ENCODE data around the gene ADAMTS14. TPM values are rescaled to one million over a fixed set of nuclear protein-coding genes. Genes with fewer than 3 reads are reported as not detected.

ADAMTS14 gene
- total RNA-seq, 4 donors from 2014 or later = 0.15 to 0.51 (median 0.40) TPM

GRCh38 chr10:70689661-70690060 is 17.4 kb downstream of the ADAMTS14 start:
- 90% methylated on average over 12 of the region's 12 CpGs for WGBS
- TF ChIP-seq POLR2AphosphoS5 (IDR thresholded peaks at IDR 0.05) (no peak), CTCF (IDR thresholded peaks at IDR 0.05) (no peak), POLR2A (IDR thresholded peaks at IDR 0.05) (no peak), EP300 (IDR thresholded peaks at IDR 0.05) (no peak)
- Histone ChIP-seq H3K4me1 (peaks cover 12% of the 10 kb centered on the region), H3K36me3 (no peaks in the 10 kb centered on the region), H3K9me3 (no peaks in the 10 kb centered on the region), H3K27ac (no peak overlapping the region), H3K27me3 (no peaks in the 10 kb centered on the region), H3K4me3 (no peak overlapping the region)
- no peak for DNase-seq (ENCODE audit: low spot score in 2 of 2)

GRCh38 chr10:70690589-70690988 is 18.3 kb downstream of the ADAMTS14 start:
- Histone ChIP-seq H3K27me3 (no peaks in the 10 kb centered on the region), H3K27ac (no peak overlapping the region), H3K9me3 (no peaks in the 10 kb centered on the region), H3K36me3 (no peaks in the 10 kb centered on the region), H3K4me3 (no peak overlapping the region), H3K4me1 (peaks cover 20% of the 10 kb centered on the region)
- WGBS = 60% methylated on average over 9 of the region's 11 CpGs
- DNase-seq (ENCODE audit: low spot score in 2 of 2) = no peak
- TF ChIP-seq CTCF (IDR thresholded peaks at IDR 0.05) = no peak
- no peak for TF ChIP-seq EP300 (IDR thresholded peaks at IDR 0.05)
- no peak for TF ChIP-seq POLR2AphosphoS5 (IDR thresholded peaks at IDR 0.05)
- TF ChIP-seq POLR2A (IDR thresholded peaks at IDR 0.05) = no peak

- no peak for TF ChIP-seq EP300 (IDR thresholded peaks at IDR 0.05)
- TF ChIP-seq POLR2A (IDR thresholded peaks at IDR 0.05) = no peak
- no peak for TF ChIP-seq CTCF (IDR thresholded peaks at IDR 0.05)
- no peak for TF ChIP-seq POLR2AphosphoS5 (IDR thresholded peaks at IDR 0.05)
- Histone ChIP-seq H3K27me3 (no peaks in the 10 kb centered on the region), H3K4me1 (peaks cover 20% of the 10 kb centered on the region), H3K27ac (no peak overlapping the region), H3K4me3 (no peak overlapping the region), H3K9me3 (no peaks in the 10 kb centered on the region), H3K36me3 (no peaks in the 10 kb centered on the region)
- DNase-seq (ENCODE audit: low spot score in 2 of 2) = no peak
- 81% methylated on average over 6 of the region's 6 CpGs for WGBS
These were observed 19.3 kb downstream of the ADAMTS14 start for GRCh38 chr10:70691611-70692010.

GRCh38 chr10:70692043-70692603 is 19.8 kb downstream of the ADAMTS14 start:
- 64% methylated on average over 9 of the region's 9 CpGs for WGBS
- Histone ChIP-seq H3K27ac (no peak overlapping the region), H3K9me3 (no peaks in the 10 kb centered on the region), H3K4me1 (peaks cover 20% of the 10 kb centered on the region), H3K36me3 (no peaks in the 10 kb centered on the region), H3K27me3 (no peaks in the 10 kb centered on the region), H3K4me3 (no peak overlapping the region)
- DNase-seq (ENCODE audit: low spot score in 2 of 2) = no peak
- TF ChIP-seq POLR2A (IDR thresholded peaks at IDR 0.05) (no peak), CTCF (IDR thresholded peaks at IDR 0.05) (no peak), POLR2AphosphoS5 (IDR thresholded peaks at IDR 0.05) (no peak), EP300 (IDR thresholded peaks at IDR 0.05) (no peak)

GRCh38 chr10:70693619-70694335 is 21.5 kb downstream of the ADAMTS14 start:
- H3K27ac ChIP-seq = no peak overlapping the region
- DNase-seq (ENCODE audit: low spot score in 2 of 2) = peak in 1 of 2 donors; percentile 78
- WGBS = 60% methylated on average over 18 of the region's 19 CpGs

More at GRCh38 chr10:70693619-70694335, 21.5 kb downstream of the ADAMTS14 start:
- peaks cover 20% of the 10 kb centered on the region for H3K4me1 ChIP-seq
- peak in 1 of 3 donors; percentile 24 for TF ChIP-seq POLR2AphosphoS5 (IDR thresholded peaks at IDR 0.05)
- TF ChIP-seq POLR2A (IDR thresholded peaks at IDR 0.05) = no peak
- no peak overlapping the region for H3K4me3 ChIP-seq
- no peaks in the 10 kb centered on the region for H3K9me3 ChIP-seq
- H3K36me3 ChIP-seq = no peaks in the 10 kb centered on the region
- no peaks in the 10 kb centered on the region for H3K27me3 ChIP-seq
